ENCODE results near the gene IFNA8. TPM values are rescaled to one million over a fixed set of nuclear protein-coding genes. Genes with fewer than 3 reads are reported as not detected.
"Not testable (repeated sequence)": the region's sequence is repeated elsewhere in the genome, so short reads cannot be mapped to it uniquely, and the experiment has no call there.

IFNA8 gene
- total and polyA plus RNA-seq, 2 experiments from 2014 or later: not detected

DNA sequence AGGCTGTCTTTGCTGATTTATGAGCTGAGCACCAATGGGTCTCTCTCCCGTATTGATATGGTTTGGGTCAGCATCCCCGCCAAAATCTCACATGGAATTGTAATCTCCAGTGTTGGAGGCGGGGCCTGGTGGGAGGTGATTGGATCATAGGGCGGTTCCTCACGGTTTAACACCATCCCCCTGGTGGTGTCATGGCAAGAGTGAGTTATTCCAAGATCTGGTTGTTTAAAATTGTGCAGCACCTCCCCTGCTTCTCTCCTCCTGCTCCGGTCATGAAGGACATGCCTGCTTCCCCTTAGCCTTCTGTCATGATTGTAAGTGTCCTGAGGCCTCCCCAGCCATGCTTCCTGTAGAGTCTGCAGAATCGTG is 26.1 kb downstream of the IFNA8 start:
- not testable (repeated sequence) for H3K27me3 Mint-ChIP-seq (ENCODE audit: insufficient read depth, low read depth, poor library complexity); H3F3A ChIP-seq (replicated peaks; ENCODE audit: low read depth); H3K27me3 ChIP-seq (ENCODE audit: insufficient read depth); H3K4me3 ChIP-seq; H3K4me3 Mint-ChIP-seq; H3K4me1 Mint-ChIP-seq; H3K36me3 ChIP-seq (ENCODE audit: insufficient read depth); H3K9me2 ChIP-seq (ENCODE audit: insufficient read depth); H3K27ac Mint-ChIP-seq; H3K79me2 ChIP-seq (replicated peaks; ENCODE audit: insufficient read depth); H4K20me1 ChIP-seq (replicated peaks; ENCODE audit: insufficient read depth); H3K36me3 Mint-ChIP-seq (ENCODE audit: low read depth); H2AFZ ChIP-seq; H3K4me2 ChIP-seq; H3K27ac ChIP-seq (ENCODE audit: low read depth); H3K4me1 ChIP-seq (ENCODE audit: insufficient read depth); H3K9me3 Mint-ChIP-seq
- ATAC-seq: peak; percentile 54
- peak; percentile 8 for DNase-seq (ENCODE audit: low spot score)

- no peaks in the 10 kb centered on the region for H3K4me1 ChIP-seq (ENCODE audit: insufficient read depth)
- no peaks in the 10 kb centered on the region; the same call in 2 of the 3 replicates for H3K4me1 Mint-ChIP-seq
- no peak for DNase-seq (ENCODE audit: low spot score)
- TF ChIP-seq EZH2 (IDR thresholded peaks at IDR 0.05; ENCODE audit: low read depth, unreplicated experiment): no peak
- no peak for TF ChIP-seq REST (IDR thresholded peaks at IDR 0.05; ENCODE audit: unreplicated experiment)
- no peak for TF ChIP-seq ZNF462 (CRISPR knock-in tag; IDR thresholded peaks at IDR 0.05)
- no peak for TF ChIP-seq ZNF331 (CRISPR knock-in tag; IDR thresholded peaks at IDR 0.05; ENCODE audit: low read depth)
- no peak for TF ChIP-seq NANOG (IDR thresholded peaks at IDR 0.05; ENCODE audit: borderline replicate concordance)
- TF ChIP-seq CTCF (conservative IDR thresholded peaks at IDR 0.05; ENCODE audit: low read depth in 2 of 2): no peak
- TF ChIP-seq STAT1 (IDR thresholded peaks at IDR 0.05; ENCODE audit: unreplicated experiment): no peak
- no peak for TF ChIP-seq JUNB (IDR thresholded peaks at IDR 0.05; ENCODE audit: unreplicated experiment)
- no peak for TF ChIP-seq CREB1 (CRISPR knock-in tag; IDR thresholded peaks at IDR 0.05; ENCODE audit: low read depth)
- TF ChIP-seq ZNF114 (CRISPR knock-in tag; IDR thresholded peaks at IDR 0.05): no peak
- TF ChIP-seq ETS1 (IDR thresholded peaks at IDR 0.05): no peak
Measured at GRCh38 chr9:21440139-21440538, 31.2 kb downstream of the IFNA8 start, which contains the start of gene IFNA1. TSS of gene IFNA1 (plus strand) at chr9:21440439. CDS start at chr9:21440508, 69 bp downstream.

More at GRCh38 chr9:21440139-21440538, 31.2 kb downstream of the IFNA8 start, which contains the start of gene IFNA1:
- no peak within 1 kb of the TSS for H3K4me3 Mint-ChIP-seq
- H3K27ac Mint-ChIP-seq: no peak within 1 kb of the TSS
- no peaks in the 10 kb centered on the region for H3K27me3 Mint-ChIP-seq (ENCODE audit: insufficient read depth, low read depth, poor library complexity)
- no peak within 1 kb of the TSS for H3K4me2 ChIP-seq
- H3K9me3 Mint-ChIP-seq: no peaks in the 10 kb centered on the region
- no peaks in the 10 kb centered on the region for H4K20me1 ChIP-seq (replicated peaks; ENCODE audit: insufficient read depth)
- no peak for ATAC-seq
- no peaks in the 10 kb centered on the region for H3K36me3 Mint-ChIP-seq (ENCODE audit: low read depth)
- peaks cover 4% of the 10 kb centered on the region; the same call in 1 of the 2 replicates for H3K9me2 ChIP-seq (ENCODE audit: insufficient read depth)
- H3K4me3 ChIP-seq: no peak within 1 kb of the TSS
- no peak within 1 kb of the TSS for H2AFZ ChIP-seq
- H3K79me2 ChIP-seq (replicated peaks; ENCODE audit: insufficient read depth): no peaks in the 10 kb centered on the region
- H3K27ac ChIP-seq (ENCODE audit: low read depth): no peak within 1 kb of the TSS
- no peaks in the 10 kb centered on the region for H3K36me3 ChIP-seq (ENCODE audit: insufficient read depth)
- no peaks in the 10 kb centered on the region for H3K27me3 ChIP-seq (ENCODE audit: insufficient read depth)
- H3F3A ChIP-seq (replicated peaks; ENCODE audit: low read depth): no peaks in the 10 kb centered on the region

Data from GM23338 (cell line).